ENCODE results near the gene DCAF12.

Gene DCAF12

GRCh38 chr9:34106110-34106509 is 20.4 kb downstream of the DCAF12 start:
- no peak for TF ChIP-seq POLR2A (IDR thresholded peaks at IDR 0.05; ENCODE audit: extremely low read depth, insufficient read length)
- no peak for TF ChIP-seq CTCF (IDR thresholded peaks at IDR 0.05; ENCODE audit: low read depth, low read length)
- TF ChIP-seq MYC (IDR thresholded peaks at IDR 0.05; ENCODE audit: low read depth, low read length), result no peak
- TF ChIP-seq MAX (IDR thresholded peaks at IDR 0.05; ENCODE audit: low read depth, low read length), result no peak
- H3K4me3 ChIP-seq (ENCODE audit: low read depth, low read length), result no peak overlapping the region
- DNase-seq (ENCODE audit: low read depth), result no peak

GRCh38 chr9:34102796-34103195 is 23.7 kb downstream of the DCAF12 start:
- no peak overlapping the region for H3K4me3 ChIP-seq (ENCODE audit: low read depth, low read length)
- no peak for DNase-seq (ENCODE audit: low read depth)
- TF ChIP-seq CTCF (IDR thresholded peaks at IDR 0.05; ENCODE audit: low read depth, low read length) (no peak), POLR2A (IDR thresholded peaks at IDR 0.05; ENCODE audit: extremely low read depth, insufficient read length) (no peak), MYC (IDR thresholded peaks at IDR 0.05; ENCODE audit: low read depth, low read length) (no peak), MAX (IDR thresholded peaks at IDR 0.05; ENCODE audit: low read depth, low read length) (no peak)

DNA sequence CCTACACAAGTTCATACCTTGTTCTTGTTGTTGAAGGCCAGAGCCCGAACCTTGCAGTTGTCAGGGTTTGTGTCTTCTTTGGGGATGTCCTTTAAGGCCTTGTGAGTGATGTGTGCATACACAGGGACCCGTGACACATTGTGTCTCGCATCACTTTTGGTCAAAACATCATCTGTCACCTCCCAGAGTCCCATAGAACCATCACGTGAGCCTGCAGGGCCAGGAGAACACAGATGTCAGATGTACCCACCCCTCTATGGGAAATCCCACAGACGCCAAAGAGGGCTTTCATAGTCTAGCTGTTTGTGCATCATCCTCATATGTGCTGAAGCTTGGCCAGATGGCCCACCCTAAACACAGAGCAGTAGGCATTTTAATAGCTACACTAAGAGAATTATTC is 28.2 kb downstream of the DCAF12 start:
- DNase-seq (ENCODE audit: low read depth), result no peak
- H3K4me3 ChIP-seq (ENCODE audit: low read depth, low read length), result no peak overlapping the region
- no peak for TF ChIP-seq MAX (IDR thresholded peaks at IDR 0.05; ENCODE audit: low read depth, low read length)
- no peak for TF ChIP-seq POLR2A (IDR thresholded peaks at IDR 0.05; ENCODE audit: extremely low read depth, insufficient read length)
- no peak for TF ChIP-seq MYC (IDR thresholded peaks at IDR 0.05; ENCODE audit: low read depth, low read length)
- TF ChIP-seq CTCF (IDR thresholded peaks at IDR 0.05; ENCODE audit: low read depth, low read length), result no peak

DNA sequence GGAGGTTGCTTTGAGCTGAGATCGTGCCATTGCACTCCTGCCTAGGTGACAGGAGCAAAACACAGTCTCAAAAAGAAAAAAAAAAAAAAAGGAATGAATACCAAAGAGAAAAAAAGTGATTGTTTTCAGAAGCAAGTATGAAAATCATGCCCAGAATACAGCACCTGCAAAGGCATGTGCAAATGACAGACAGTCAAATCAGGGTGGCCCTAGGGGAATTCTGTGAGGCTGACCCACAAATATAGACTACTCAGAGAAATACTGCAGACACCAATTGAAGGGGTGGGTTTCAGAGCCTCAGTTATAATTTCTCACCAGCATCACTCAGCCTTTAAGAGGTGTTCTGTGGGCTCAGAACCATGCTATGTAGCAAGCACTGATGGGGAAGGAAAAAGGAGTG is 28.6 kb downstream of the DCAF12 start:
- no peak for TF ChIP-seq MAX (IDR thresholded peaks at IDR 0.05; ENCODE audit: low read depth, low read length)
- no peak for TF ChIP-seq CTCF (IDR thresholded peaks at IDR 0.05; ENCODE audit: low read depth, low read length)
- no peak for TF ChIP-seq POLR2A (IDR thresholded peaks at IDR 0.05; ENCODE audit: extremely low read depth, insufficient read length)
- no peak for TF ChIP-seq MYC (IDR thresholded peaks at IDR 0.05; ENCODE audit: low read depth, low read length)
- no peak for DNase-seq (ENCODE audit: low read depth)
- H3K4me3 ChIP-seq (ENCODE audit: low read depth, low read length), result no peak overlapping the region

GRCh38 chr9:34096751-34097150 is 29.7 kb downstream of the DCAF12 start:
- DNase-seq (ENCODE audit: low read depth), result no peak
- TF ChIP-seq POLR2A (IDR thresholded peaks at IDR 0.05; ENCODE audit: extremely low read depth, insufficient read length) (no peak), MAX (IDR thresholded peaks at IDR 0.05; ENCODE audit: low read depth, low read length) (no peak), MYC (IDR thresholded peaks at IDR 0.05; ENCODE audit: low read depth, low read length) (no peak), CTCF (IDR thresholded peaks at IDR 0.05; ENCODE audit: low read depth, low read length) (no peak)
- H3K4me3 ChIP-seq (ENCODE audit: low read depth, low read length), result no peak overlapping the region

GRCh38 chr9:34093578-34093977 is 32.9 kb downstream of the DCAF12 start:
- no peak overlapping the region for H3K4me3 ChIP-seq (ENCODE audit: low read depth, low read length)
- no peak for TF ChIP-seq CTCF (IDR thresholded peaks at IDR 0.05; ENCODE audit: low read depth, low read length)
- no peak for TF ChIP-seq POLR2A (IDR thresholded peaks at IDR 0.05; ENCODE audit: extremely low read depth, insufficient read length)
- no peak for TF ChIP-seq MYC (IDR thresholded peaks at IDR 0.05; ENCODE audit: low read depth, low read length)
- no peak for DNase-seq (ENCODE audit: low read depth)
